SK-N-SH treated with all-trans-retinoic acid at 6 μM for 48 hours (cell line): Measurements from ENCODE around the gene WNT1.
A peak's percentile ranks its signal among the peaks of the same experiment; 100 is the strongest.

Experiments used
- ATAC-seq: fragments of 200-7000 bp; cut with Tn5 transposase; 3 replicates; pipeline ENCODE4 v1.9.1; 2020; ENCODE audit warnings: mild to moderate bottlenecking, moderate library complexity
- ARNTL ChIP-seq: fragments of 450-650 bp; formaldehyde crosslinking; IDR thresholded peaks from 2 replicates; pipeline ENCODE4 v1.5.0; 2020; ENCODE audit warnings: low read depth, mild to moderate bottlenecking, moderate library complexity, borderline replicate concordance
- BACH2 ChIP-seq: fragments of 250-450 bp; sonication (Bioruptor Pico); IDR thresholded peaks from 2 replicates; pipeline ENCODE4 v1.9.0; 2021; ENCODE audit warnings: mild to moderate bottlenecking, borderline replicate concordance
- CSDC2 ChIP-seq: fragments of 250-450 bp; sonication (Bioruptor Pico); IDR thresholded peaks from 2 replicates; pipeline ENCODE4 v1.5.0; 2020; ENCODE audit warnings: mild to moderate bottlenecking, moderate library complexity
- GLIS3 ChIP-seq: fragments of 250-450 bp; sonication (Bioruptor Pico); IDR thresholded peaks from 2 replicates; pipeline ENCODE4 v1.5.0; 2020; ENCODE audit warnings: mild to moderate bottlenecking, moderate library complexity
- ISL1 ChIP-seq: fragments of 250-450 bp; sonication (Bioruptor Pico); IDR thresholded peaks from 2 replicates; pipeline ENCODE4 v2.1.2; 2022; ENCODE audit warnings: mild to moderate bottlenecking, moderate library complexity
- OSR1 ChIP-seq: fragments of 250-450 bp; sonication (Bioruptor Pico); IDR thresholded peaks from 2 replicates; pipeline ENCODE4 v1.8.0; 2022; ENCODE audit warnings: moderate library complexity, mild to moderate bottlenecking, inconsistent platforms
- PPARA ChIP-seq: fragments of 250-450 bp; sonication (Bioruptor Pico); IDR thresholded peaks from 2 replicates; pipeline ENCODE4 v1.5.0; 2020; ENCODE audit warnings: mild to moderate bottlenecking, borderline replicate concordance
- RARB ChIP-seq: fragments of 250-450 bp; sonication (Bioruptor Pico); IDR thresholded peaks from 2 replicates; pipeline ENCODE4 v1.8.0; 2021; ENCODE audit warnings: mild to moderate bottlenecking, moderate library complexity
- TCF4 ChIP-seq: fragments of 250-450 bp; sonication (Bioruptor Pico); IDR thresholded peaks from 2 replicates; pipeline ENCODE4 v1.8.0; 2021; ENCODE audit warnings: mild to moderate bottlenecking, moderate library complexity, borderline replicate concordance
- TOX ChIP-seq: fragments of 250-450 bp; sonication (Bioruptor Pico); IDR thresholded peaks from 2 replicates; pipeline ENCODE4 v1.8.0; 2021; ENCODE audit warnings: mild to moderate bottlenecking, moderate library complexity, borderline replicate concordance
- ZC3H10 ChIP-seq: fragments of 250-450 bp; sonication (Bioruptor Pico); IDR thresholded peaks from 2 replicates; pipeline ENCODE4 v1.5.1; 2021; ENCODE audit warnings: mild to moderate bottlenecking, moderate library complexity
- ZFP3 ChIP-seq: fragments of 250-450 bp; sonication (Bioruptor Pico); IDR thresholded peaks from 2 replicates; pipeline ENCODE4 v1.5.0; 2020; ENCODE audit warnings: mild to moderate bottlenecking, moderate library complexity
- ZFP30 ChIP-seq: fragments of 450-650 bp; formaldehyde crosslinking; IDR thresholded peaks from 2 replicates; pipeline ENCODE4 v1.5.0; 2022; ENCODE audit warnings: mild to moderate bottlenecking, moderate library complexity
- ZNF565 ChIP-seq: fragments of 450-650 bp; formaldehyde crosslinking; conservative IDR thresholded peaks from 2 replicates; pipeline ENCODE4 v1.5.0; 2020; ENCODE audit warnings: low read depth, mild to moderate bottlenecking, moderate library complexity
- ZNF70 ChIP-seq: fragments of 450-650 bp; formaldehyde crosslinking; IDR thresholded peaks from 2 replicates; pipeline ENCODE4 v1.5.0; 2020; ENCODE audit warnings: mild to moderate bottlenecking, moderate library complexity
- ZNF8 ChIP-seq: fragments of 450-650 bp; formaldehyde crosslinking; IDR thresholded peaks from 2 replicates; pipeline ENCODE4 v1.5.0; 2020; ENCODE audit warnings: mild to moderate bottlenecking, moderate library complexity
- TF ChIP-seq, protein P1 (sequence below): fragments of 250-450 bp; sonication (Bioruptor Pico); IDR thresholded peaks from 2 replicates; pipeline ENCODE4 v1.5.1; 2020; ENCODE audit warnings: low read depth, mild to moderate bottlenecking, moderate library complexity
- TF ChIP-seq, protein P2 (sequence below): fragments of 250-450 bp; sonication (Bioruptor Pico); IDR thresholded peaks from 2 replicates; pipeline ENCODE4 v1.5.0; 2020; ENCODE audit warnings: mild to moderate bottlenecking, moderate library complexity
- TF ChIP-seq, protein P3 (sequence below): fragments of 250-450 bp; sonication (Bioruptor Pico); IDR thresholded peaks from 2 replicates; pipeline ENCODE4 v1.8.0; 2021; ENCODE audit warnings: low read depth, mild to moderate bottlenecking, moderate library complexity, borderline replicate concordance
- TF ChIP-seq, protein P4 (sequence below): fragments of 250-450 bp; sonication (Bioruptor Pico); IDR thresholded peaks from 2 replicates; pipeline ENCODE4 v1.8.0; 2020; ENCODE audit warnings: mild to moderate bottlenecking, moderate library complexity, borderline replicate concordance

WNT1 gene

DNA sequence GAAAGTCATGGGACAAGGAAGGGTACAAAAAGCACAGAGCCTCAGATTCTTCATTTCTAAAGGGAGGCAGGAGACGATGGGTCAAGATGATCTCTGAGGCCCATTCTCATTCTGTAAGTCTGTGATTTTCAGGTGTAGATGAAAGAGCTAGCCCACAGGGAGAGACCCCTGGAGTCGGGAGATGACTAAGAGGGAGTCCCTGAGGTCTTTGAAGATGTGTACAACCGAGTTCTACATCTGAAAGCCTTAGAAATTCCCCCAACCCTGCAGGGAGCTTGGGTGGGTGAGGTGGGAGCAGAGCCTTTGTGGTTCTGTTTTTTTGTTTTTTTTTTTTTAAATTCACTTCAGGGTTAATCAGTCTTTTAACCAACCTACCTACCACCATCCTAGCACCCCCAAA lies 9.7 kb upstream of the WNT1 start:
- no peak for ATAC-seq
- TF ChIP-seq, protein P1, sequence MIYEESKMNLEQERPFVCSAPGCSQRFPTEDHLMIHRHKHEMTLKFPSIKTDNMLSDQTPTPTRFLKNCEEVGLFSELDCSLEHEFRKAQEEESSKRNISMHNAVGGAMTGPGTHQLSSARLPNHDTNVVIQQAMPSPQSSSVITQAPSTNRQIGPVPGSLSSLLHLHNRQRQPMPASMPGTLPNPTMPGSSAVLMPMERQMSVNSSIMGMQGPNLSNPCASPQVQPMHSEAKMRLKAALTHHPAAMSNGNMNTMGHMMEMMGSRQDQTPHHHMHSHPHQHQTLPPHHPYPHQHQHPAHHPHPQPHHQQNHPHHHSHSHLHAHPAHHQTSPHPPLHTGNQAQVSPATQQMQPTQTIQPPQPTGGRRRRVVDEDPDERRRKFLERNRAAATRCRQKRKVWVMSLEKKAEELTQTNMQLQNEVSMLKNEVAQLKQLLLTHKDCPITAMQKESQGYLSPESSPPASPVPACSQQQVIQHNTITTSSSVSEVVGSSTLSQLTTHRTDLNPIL (CRISPR knock-in tag) = no peak
- no peak for TF ChIP-seq ZFP3 (CRISPR knock-in tag)
- TF ChIP-seq BACH2 (CRISPR knock-in tag) = no peak
- no peak for TF ChIP-seq TOX (CRISPR knock-in tag)
- no peak for TF ChIP-seq ISL1 (CRISPR knock-in tag)
- no peak for TF ChIP-seq ZNF8 (CRISPR knock-in tag)
- no peak for TF ChIP-seq ZFP30 (CRISPR knock-in tag)
- TF ChIP-seq, protein P2, sequence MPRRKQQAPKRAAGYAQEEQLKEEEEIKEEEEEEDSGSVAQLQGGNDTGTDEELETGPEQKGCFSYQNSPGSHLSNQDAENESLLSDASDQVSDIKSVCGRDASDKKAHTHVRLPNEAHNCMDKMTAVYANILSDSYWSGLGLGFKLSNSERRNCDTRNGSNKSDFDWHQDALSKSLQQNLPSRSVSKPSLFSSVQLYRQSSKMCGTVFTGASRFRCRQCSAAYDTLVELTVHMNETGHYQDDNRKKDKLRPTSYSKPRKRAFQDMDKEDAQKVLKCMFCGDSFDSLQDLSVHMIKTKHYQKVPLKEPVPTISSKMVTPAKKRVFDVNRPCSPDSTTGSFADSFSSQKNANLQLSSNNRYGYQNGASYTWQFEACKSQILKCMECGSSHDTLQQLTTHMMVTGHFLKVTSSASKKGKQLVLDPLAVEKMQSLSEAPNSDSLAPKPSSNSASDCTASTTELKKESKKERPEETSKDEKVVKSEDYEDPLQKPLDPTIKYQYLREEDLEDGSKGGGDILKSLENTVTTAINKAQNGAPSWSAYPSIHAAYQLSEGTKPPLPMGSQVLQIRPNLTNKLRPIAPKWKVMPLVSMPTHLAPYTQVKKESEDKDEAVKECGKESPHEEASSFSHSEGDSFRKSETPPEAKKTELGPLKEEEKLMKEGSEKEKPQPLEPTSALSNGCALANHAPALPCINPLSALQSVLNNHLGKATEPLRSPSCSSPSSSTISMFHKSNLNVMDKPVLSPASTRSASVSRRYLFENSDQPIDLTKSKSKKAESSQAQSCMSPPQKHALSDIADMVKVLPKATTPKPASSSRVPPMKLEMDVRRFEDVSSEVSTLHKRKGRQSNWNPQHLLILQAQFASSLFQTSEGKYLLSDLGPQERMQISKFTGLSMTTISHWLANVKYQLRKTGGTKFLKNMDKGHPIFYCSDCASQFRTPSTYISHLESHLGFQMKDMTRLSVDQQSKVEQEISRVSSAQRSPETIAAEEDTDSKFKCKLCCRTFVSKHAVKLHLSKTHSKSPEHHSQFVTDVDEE (CRISPR knock-in tag) = no peak
- TF ChIP-seq, protein P3, sequence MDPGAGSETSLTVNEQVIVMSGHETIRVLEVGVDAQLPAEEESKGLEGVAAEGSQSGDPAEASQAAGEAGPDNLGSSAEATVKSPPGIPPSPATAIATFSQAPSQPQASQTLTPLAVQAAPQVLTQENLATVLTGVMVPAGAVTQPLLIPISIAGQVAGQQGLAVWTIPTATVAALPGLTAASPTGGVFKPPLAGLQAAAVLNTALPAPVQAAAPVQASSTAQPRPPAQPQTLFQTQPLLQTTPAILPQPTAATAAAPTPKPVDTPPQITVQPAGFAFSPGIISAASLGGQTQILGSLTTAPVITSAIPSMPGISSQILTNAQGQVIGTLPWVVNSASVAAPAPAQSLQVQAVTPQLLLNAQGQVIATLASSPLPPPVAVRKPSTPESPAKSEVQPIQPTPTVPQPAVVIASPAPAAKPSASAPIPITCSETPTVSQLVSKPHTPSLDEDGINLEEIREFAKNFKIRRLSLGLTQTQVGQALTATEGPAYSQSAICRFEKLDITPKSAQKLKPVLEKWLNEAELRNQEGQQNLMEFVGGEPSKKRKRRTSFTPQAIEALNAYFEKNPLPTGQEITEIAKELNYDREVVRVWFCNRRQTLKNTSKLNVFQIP (CRISPR knock-in tag) = no peak
- TF ChIP-seq CSDC2 (CRISPR knock-in tag) = no peak
- no peak for TF ChIP-seq ZNF70 (CRISPR knock-in tag)
- no peak for TF ChIP-seq ARNTL
- TF ChIP-seq, all 23 proteins: peak for 0

DNA sequence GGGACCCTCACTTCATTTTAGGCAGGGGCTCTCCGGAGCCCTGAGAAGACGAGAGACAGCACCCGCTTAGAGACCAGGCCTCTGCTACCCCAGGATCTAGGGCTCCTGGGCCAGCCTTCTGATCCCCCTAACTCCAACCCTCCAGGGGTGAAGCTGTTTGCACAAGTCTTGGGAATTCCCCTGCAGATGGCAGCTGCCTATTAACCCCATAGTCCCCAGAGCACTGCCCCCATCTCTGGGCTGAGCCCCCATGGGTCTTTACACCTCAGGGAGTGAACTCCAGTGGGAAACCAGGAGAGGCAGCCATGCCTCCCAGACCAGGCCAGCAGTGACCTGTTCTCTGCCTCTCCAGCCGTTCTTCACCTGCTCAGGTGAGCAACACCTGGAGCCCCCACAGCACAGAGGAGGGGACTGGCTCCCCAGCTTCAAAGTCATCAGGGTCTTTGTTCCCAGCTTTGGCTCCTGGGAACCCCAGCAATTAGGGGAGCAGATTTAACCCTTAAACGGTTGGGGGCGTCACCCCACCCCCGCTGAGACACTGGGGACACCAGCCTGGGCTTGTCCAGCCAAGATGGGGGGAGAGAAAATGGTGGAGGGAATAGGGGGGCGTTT lies 8.9 kb upstream of the WNT1 start:
- TF ChIP-seq RARB (CRISPR knock-in tag) = no peak
- no peak for TF ChIP-seq OSR1 (CRISPR knock-in tag)
- TF ChIP-seq, protein P1 (CRISPR knock-in tag) = no peak
- TF ChIP-seq ZFP3 (CRISPR knock-in tag) = no peak
- no peak for TF ChIP-seq TOX (CRISPR knock-in tag)
- TF ChIP-seq, all 23 proteins: peak for 0
- ATAC-seq = no peak

DNA sequence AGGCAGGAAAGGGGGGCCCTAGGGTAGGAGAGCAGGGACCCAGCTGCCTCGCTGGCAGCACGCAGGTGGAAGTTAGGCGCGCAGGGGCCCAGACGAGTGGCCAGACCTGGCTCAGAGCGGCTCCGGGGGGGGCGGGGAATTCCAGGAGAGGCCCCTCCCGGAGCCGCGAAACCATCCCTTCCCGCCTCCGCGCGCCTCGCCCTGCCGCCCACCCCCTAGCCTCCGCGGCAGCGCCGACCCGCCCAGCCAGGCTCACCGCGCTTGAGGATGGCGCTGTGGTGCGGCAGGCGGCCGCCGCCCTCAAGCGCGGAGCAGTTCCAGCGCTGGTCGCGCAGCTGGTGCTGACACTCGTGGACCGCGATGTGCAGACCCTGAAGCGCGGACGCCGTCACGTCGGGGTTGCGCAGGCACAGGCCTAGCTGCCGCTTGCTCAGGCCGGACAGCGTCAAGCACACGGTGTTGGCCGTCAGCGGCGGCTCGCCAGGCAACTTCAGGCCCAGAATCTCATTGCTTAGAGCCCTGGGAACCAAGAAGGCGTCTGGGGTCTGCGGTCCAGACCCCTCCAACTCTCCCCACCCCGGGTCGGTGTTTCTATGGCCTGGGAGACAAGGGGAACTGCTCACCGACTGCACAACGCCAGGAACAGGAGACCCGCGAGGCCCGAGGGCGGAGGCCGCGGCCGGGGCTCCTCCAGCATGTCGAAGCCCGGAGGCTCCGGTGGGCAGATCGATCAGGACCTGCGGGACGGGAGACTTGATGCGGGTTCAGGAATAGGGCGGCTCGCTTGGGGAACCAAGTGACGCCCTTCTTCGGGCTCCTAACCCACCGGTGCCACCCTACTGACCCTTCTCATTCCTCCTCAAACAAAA lies 8.1 kb upstream of the WNT1 start:
- ATAC-seq = peak; percentile 17; the same call in 2 of the 3 replicates
- TF ChIP-seq GLIS3 (CRISPR knock-in tag) = no peak
- TF ChIP-seq ZFP3 (CRISPR knock-in tag) = no peak
- no peak for TF ChIP-seq ZNF565 (CRISPR knock-in tag)
- TF ChIP-seq ZNF8 (CRISPR knock-in tag) = no peak
- TF ChIP-seq TOX (CRISPR knock-in tag) = no peak
- TF ChIP-seq, protein P2 (CRISPR knock-in tag) = no peak
- TF ChIP-seq, protein P4, sequence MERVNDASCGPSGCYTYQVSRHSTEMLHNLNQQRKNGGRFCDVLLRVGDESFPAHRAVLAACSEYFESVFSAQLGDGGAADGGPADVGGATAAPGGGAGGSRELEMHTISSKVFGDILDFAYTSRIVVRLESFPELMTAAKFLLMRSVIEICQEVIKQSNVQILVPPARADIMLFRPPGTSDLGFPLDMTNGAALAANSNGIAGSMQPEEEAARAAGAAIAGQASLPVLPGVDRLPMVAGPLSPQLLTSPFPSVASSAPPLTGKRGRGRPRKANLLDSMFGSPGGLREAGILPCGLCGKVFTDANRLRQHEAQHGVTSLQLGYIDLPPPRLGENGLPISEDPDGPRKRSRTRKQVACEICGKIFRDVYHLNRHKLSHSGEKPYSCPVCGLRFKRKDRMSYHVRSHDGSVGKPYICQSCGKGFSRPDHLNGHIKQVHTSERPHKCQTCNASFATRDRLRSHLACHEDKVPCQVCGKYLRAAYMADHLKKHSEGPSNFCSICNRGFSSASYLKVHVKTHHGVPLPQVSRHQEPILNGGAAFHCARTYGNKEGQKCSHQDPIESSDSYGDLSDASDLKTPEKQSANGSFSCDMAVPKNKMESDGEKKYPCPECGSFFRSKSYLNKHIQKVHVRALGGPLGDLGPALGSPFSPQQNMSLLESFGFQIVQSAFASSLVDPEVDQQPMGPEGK (CRISPR knock-in tag) = no peak
- TF ChIP-seq, protein P1 (CRISPR knock-in tag) = no peak
- no peak for TF ChIP-seq ISL1 (CRISPR knock-in tag)
- TF ChIP-seq CSDC2 (CRISPR knock-in tag) = no peak
- no peak for TF ChIP-seq BACH2 (CRISPR knock-in tag)
- no peak for TF ChIP-seq PPARA (CRISPR knock-in tag)
- TF ChIP-seq TCF4 = no peak
- no peak for TF ChIP-seq ARNTL
- no peak for TF ChIP-seq ZC3H10 (CRISPR knock-in tag)
- TF ChIP-seq ZNF70 (CRISPR knock-in tag) = no peak
- TF ChIP-seq ZFP30 (CRISPR knock-in tag) = no peak
